GM12878 (cell line): ENCODE measurements around the gene MCC. TPM values are rescaled to one million over a fixed set of nuclear protein-coding genes. Genes with fewer than 3 reads are reported as not detected.

Experiments used
- ATAC-seq: fragments of 200-7000 bp; cut with Tn5 transposase; 3 replicates; pipeline ENCODE4 v1.9.1; 2020; ENCODE audit warnings: mild to moderate bottlenecking, moderate library complexity
- BruUV-seq: library from RNA; stranded (reverse); fragments of 400-500 nt; replicated peaks from 2 replicates; lab custom pipeline; 2021; lab: Mats Ljungman, UMichigan
- CTCF ChIA-PET: fragments of 300-600 bp; sonication (Branson Sonifier 250); formaldehyde crosslinking; extraction: SDS; loops from one replicate; lab custom pipeline; 2021; ENCODE audit warnings: inconsistent platforms; lab: Yijun Ruan, JAX
- POLR2A ChIA-PET: fragments of 350-600 bp; formaldehyde crosslinking; extraction: SDS; loops from one replicate; lab custom pipeline; 2021; ENCODE audit warnings: inconsistent platforms; lab: Charles Lee
- RAD21 ChIA-PET: fragments of 300-600 bp; sonication (Branson Sonifier 250); formaldehyde crosslinking; loops from one replicate; lab custom pipeline; 2023; ENCODE audit warnings: antibody characterized with exemption; ENCODE audit not compliant: unreplicated experiment; lab: Charles Lee
- SMC1A ChIA-PET: fragments of 300-600 bp; sonication (Branson Sonifier 250); formaldehyde crosslinking; loops from one replicate; lab custom pipeline; 2023; ENCODE audit not compliant: unreplicated experiment, uncharacterized antibody; lab: Charles Lee
- DNase-seq: peaks from one replicate; pipeline ENCODE4 v3.0.0-alpha.2; 2011; ENCODE audit warnings: low read depth, low spot score
- FAIRE-seq: peaks from 3 replicates; lab custom pipeline; 2011; peaks lifted over from hg19 to GRCh38; lab: Jason Lieb, UNC
- H2AFZ ChIP-seq: 2 replicates; pipeline ENCODE4 v1.6.0; 2011; ENCODE audit warnings: low read depth, low read length, control low read depth; ENCODE audit not compliant: control insufficient read depth
- H3K27ac ChIP-seq: 2 replicates; pipeline ENCODE4 v1.5.1; 2011; ENCODE audit warnings: control low read depth; ENCODE audit not compliant: control insufficient read depth, insufficient read depth
- H3K27me3 ChIP-seq, 2 experiments: replicated peaks in 1 of 2; 2 replicates each; pipeline versions ENCODE4 v1.6.0 to v1.6.1; 2011; ENCODE audit warnings: low read length in 1 of 2; ENCODE audit not compliant: control insufficient read depth in 2 of 2, insufficient read depth in 2 of 2
- H3K36me3 ChIP-seq, 2 experiments: 2 replicates each; pipeline ENCODE4 v1.5.1; 2011; ENCODE audit warnings: low read length in 1 of 2; ENCODE audit not compliant: control insufficient read depth in 2 of 2, insufficient read depth in 2 of 2
- H3K4me1 ChIP-seq: 2 replicates; pipeline ENCODE4 v1.6.1; 2011; ENCODE audit warnings: mild to moderate bottlenecking, low read length, moderate library complexity, mixed read lengths; ENCODE audit not compliant: control insufficient read depth, insufficient read depth
- H3K4me2 ChIP-seq: 2 replicates; pipeline ENCODE4 v1.6.0; 2011; ENCODE audit warnings: control low read depth; ENCODE audit not compliant: control insufficient read depth, insufficient read depth
- H3K4me3 ChIP-seq: fragments of 200-600 bp; sonication (generic); 2 replicates; pipeline ENCODE4 v1.5.1; 2016
- H3K79me2 ChIP-seq: 2 replicates; pipeline ENCODE4 v1.6.0; 2011; ENCODE audit warnings: low read length; ENCODE audit not compliant: control insufficient read depth, insufficient read depth
- H3K9ac ChIP-seq: 2 replicates; pipeline ENCODE4 v1.8.0; 2011; ENCODE audit warnings: low read length, control low read depth, mixed read lengths; ENCODE audit not compliant: control insufficient read depth, insufficient read depth
- H3K9me3 ChIP-seq: replicated peaks from 3 replicates; pipeline ENCODE4 v1.5.1; 2011; ENCODE audit warnings: mild to moderate bottlenecking, low read length; ENCODE audit not compliant: control insufficient read depth, insufficient read depth
- H4K20me1 ChIP-seq: 2 replicates; pipeline ENCODE4 v1.6.0; 2011; ENCODE audit not compliant: control insufficient read depth, insufficient read depth
- ATF2 ChIP-seq: IDR thresholded peaks from 2 replicates; pipeline ENCODE4 v1.6.1; 2012; ENCODE audit warnings: low read length, inconsistent platforms
- BCL11A ChIP-seq: IDR thresholded peaks from 2 replicates; pipeline ENCODE4 v1.6.1; 2011; ENCODE audit warnings: low read depth, low read length
- BHLHE40 ChIP-seq, 2 experiments: fragments of 450-650 bp in 1 of 2; IDR thresholded peaks; 2 replicates each; pipeline ENCODE4 v1.6.1; 2011 to 2017; ENCODE audit warnings: low read depth in 2 of 2, borderline replicate concordance in 1 of 2, improper control_type of control experiment in 1 of 2, low read length in 1 of 2, mild to moderate bottlenecking in 1 of 2
- CEBPZ ChIP-seq: fragments of 150-350 bp; IDR thresholded peaks from 2 replicates; pipeline ENCODE4 v1.6.1; 2016; ENCODE audit warnings: low read depth, low read length
- EED ChIP-seq: sonication (generic); IDR thresholded peaks from 2 replicates; pipeline ENCODE4 v1.6.1; 2016; ENCODE audit warnings: antibody characterized with exemption, low read depth
- ETV6 ChIP-seq, 2 experiments: fragments of 450-650 bp in 1 of 2; IDR thresholded peaks in 1 of 2; conservative IDR thresholded peaks in 1 of 2; 2 replicates each; pipeline ENCODE4 v1.6.1; 2014; ENCODE audit warnings: antibody characterized with exemption in 1 of 2, borderline replicate concordance in 1 of 2, low read depth in 1 of 2, mild to moderate bottlenecking in 1 of 2, moderate library complexity in 1 of 2
- JUNB ChIP-seq: IDR thresholded peaks from 2 replicates; pipeline ENCODE4 v1.6.1; 2016; ENCODE audit warnings: antibody characterized with exemption, mild to moderate bottlenecking
- NFIC ChIP-seq: IDR thresholded peaks from 2 replicates; pipeline ENCODE4 v1.6.1; 2012; ENCODE audit warnings: low read depth, mild to moderate bottlenecking, inconsistent platforms, low read length, moderate library complexity
- RAD51 ChIP-seq: fragments of 450-650 bp; IDR thresholded peaks from 2 replicates; pipeline ENCODE4 v1.6.1; 2016; ENCODE audit warnings: moderate library complexity, mild to moderate bottlenecking, inconsistent platforms
- SMAD5 ChIP-seq: IDR thresholded peaks from 2 replicates; pipeline ENCODE4 v1.6.1; 2016; ENCODE audit warnings: antibody characterized with exemption, low read depth
- SMARCA5 ChIP-seq: fragments of 450-650 bp; IDR thresholded peaks from 2 replicates; pipeline ENCODE4 v1.6.1; 2017; ENCODE audit warnings: mild to moderate bottlenecking
- SMC3 ChIP-seq: IDR thresholded peaks from 2 replicates; pipeline ENCODE4 v1.6.1; 2011; ENCODE audit warnings: low read length, improper control_type of control experiment, borderline replicate concordance
- TCF3 ChIP-seq: IDR thresholded peaks from 2 replicates; pipeline ENCODE4 v1.6.1; 2012; ENCODE audit warnings: low read depth, mild to moderate bottlenecking, low read length, borderline replicate concordance; ENCODE audit not compliant: insufficient read depth
- YY1 ChIP-seq: IDR thresholded peaks from 2 replicates; pipeline ENCODE4 v1.6.1; 2011; ENCODE audit warnings: low read depth, mild to moderate bottlenecking, low read length
- ZNF687 ChIP-seq: fragments of 450-650 bp; IDR thresholded peaks from 2 replicates; pipeline ENCODE4 v1.6.1; 2017; ENCODE audit warnings: mild to moderate bottlenecking, moderate library complexity
- ZZZ3 ChIP-seq: IDR thresholded peaks from 2 replicates; pipeline ENCODE4 v1.6.1; 2011; ENCODE audit warnings: low read depth; ENCODE audit not compliant: control insufficient read depth, insufficient read length
- WGBS: methylation state at CpG from one replicate; pipeline ENCODE4 v1.1.6; 2016; ENCODE audit warnings: low lambda C conversion rate; ENCODE audit not compliant: insufficient replicate concordance, insufficient coverage; ENCODE audit errors: missing lambda C conversion rate; 5-methylcytosine and 5-hydroxymethylcytosine counted together
- in situ Hi-C: fragments of 300-500 bp; cut with MboI; formaldehyde crosslinking; loops from 9 replicates; pipeline ENCODE4 v1.14.3; 2018; ENCODE audit warnings: mixed read lengths
- intact Hi-C: fragments of 100-400 bp; cut with micrococcal nuclease; formaldehyde crosslinking; loops from one replicate; pipeline ENCODE4 v1.14.2; 2022; ENCODE audit not compliant: unreplicated experiment
- polyA plus RNA-seq, 11 experiments: library from polyadenylated mRNA; depleted of rRNA in 4 of 11; unstranded in 6 of 11; stranded (reverse) in 5 of 11; fragments of >200 nt; fragmentation: Nextera tagmentation in 4 of 11; fragmentation: Illumina TruSeq in 1 of 11; extraction: Ambion mirVana in 4 of 11; extraction: Trizol in 1 of 11; gene quantifications; 1 replicate in 1 of 11; 2 replicates in 10 of 11; pipeline versions ENCODE4 v1.2.1 to v1.2.3, GENCODE V29; 2011 to 2016; ENCODE audit warnings: inconsistent platforms in 2 of 11, missing spikeins in 2 of 11, low read depth in 1 of 11
- total RNA-seq, 4 experiments: library from RNA; depleted of rRNA in 3 of 4; stranded (reverse); fragments of >200 nt in 3 of 4; fragmentation: Illumina TruSeq in 1 of 4; extraction: Trizol in 1 of 4; gene quantifications; 2 replicates each; pipeline versions ENCODE4 v1.2.1 to v1.2.3, GENCODE V29; 2013 to 2021

MCC gene
- total and polyA plus RNA-seq, 10 of the 15 experiments (the other 5 are each of a cell fraction or from before 2014, with no cell fraction given): 0.03 to 0.86 (median 0.16) TPM

- H4K20me1 ChIP-seq: no peaks in the 10 kb centered on the region
- H3K79me2 ChIP-seq: no peaks in the 10 kb centered on the region
- H3K4me2 ChIP-seq: no peak overlapping the region
- no peaks in the 10 kb centered on the region for H3K36me3 ChIP-seq
- FAIRE-seq (no peak), DNase-seq (no peak), ATAC-seq (no peak)
- no peaks in the 10 kb centered on the region for H3K4me1 ChIP-seq
- H3K27ac ChIP-seq: no peak overlapping the region
- SMC1A ChIA-PET: no interaction called here
- RAD21 ChIA-PET: no interaction called here
- no peaks in the 10 kb centered on the region for H3K9me3 ChIP-seq
- H3K27me3 ChIP-seq: no peaks in the 10 kb centered on the region; a peak in 2 of 4 replicates
- in situ Hi-C loops (no loop called here), intact Hi-C loops (no loop called here)
- no peak overlapping the region for H3K4me3 ChIP-seq
- H2AFZ ChIP-seq: no peak overlapping the region
- no peak overlapping the region for H3K9ac ChIP-seq
- CTCF ChIA-PET: interaction anchor here (0.9 to 1.4 kb wide), 2 partner anchors 8 to 510 kb away, joined by 3 read pairs; no protein-coding TSS in a partner anchor
- no TSS peak for BruUV-seq
- WGBS: 35% methylated on average over 4 of the region's 4 CpGs
- POLR2A ChIA-PET: no interaction called here
- TF ChIP-seq BCL11A (no peak), BHLHE40 (IDR thresholded peaks at IDR 0.05; ENCODE audit: borderline replicate concordance in 1 of 2, low read depth in 2 of 2, low read length in 1 of 2) (no peak), EED (no peak), ETV6 (conservative IDR thresholded peaks at IDR 0.05 in 1 of 2, IDR thresholded peaks at IDR 0.05 in 1 of 2; ENCODE audit: borderline replicate concordance in 1 of 2, low read depth in 1 of 2) (no peak), YY1 (no peak), ATF2 (no peak), ZZZ3 (no peak), JUNB (no peak), CEBPZ (no peak), RAD51 (no peak), SMAD5 (no peak), TCF3 (no peak), NFIC (no peak), ZNF687 (no peak), SMC3 (no peak), SMARCA5 (no peak)
These were observed 220.0 kb downstream of the MCC start for GRCh38 chr5:113268232-113268631.
